GM13976 (cell line): ENCODE measurements around the gene UBQLN1.

Experiments
- DNase-seq: peaks from one replicate; pipeline ENCODE4 v3.0.0; 2012; ENCODE audit warnings: low spot score
- in situ Hi-C: fragments of 300-500 bp; cut with MboI; formaldehyde crosslinking; loops from one replicate; pipeline ENCODE4 v1.12.0; 2022; ENCODE audit warnings: low sequenced_read_pairs, mixed read lengths, inconsistent platforms; ENCODE audit not compliant: unreplicated experiment
- TF ChIP-seq, protein P1 (sequence below): IDR thresholded peaks from 2 replicates; pipeline ENCODE4 v1.5.1; 2012; ENCODE audit warnings: borderline replicate concordance, mild to moderate bottlenecking; ENCODE audit not compliant: insufficient read depth; ENCODE audit errors: extremely low read depth, missing control alignments, control extremely low read depth

Gene UBQLN1

DNA sequence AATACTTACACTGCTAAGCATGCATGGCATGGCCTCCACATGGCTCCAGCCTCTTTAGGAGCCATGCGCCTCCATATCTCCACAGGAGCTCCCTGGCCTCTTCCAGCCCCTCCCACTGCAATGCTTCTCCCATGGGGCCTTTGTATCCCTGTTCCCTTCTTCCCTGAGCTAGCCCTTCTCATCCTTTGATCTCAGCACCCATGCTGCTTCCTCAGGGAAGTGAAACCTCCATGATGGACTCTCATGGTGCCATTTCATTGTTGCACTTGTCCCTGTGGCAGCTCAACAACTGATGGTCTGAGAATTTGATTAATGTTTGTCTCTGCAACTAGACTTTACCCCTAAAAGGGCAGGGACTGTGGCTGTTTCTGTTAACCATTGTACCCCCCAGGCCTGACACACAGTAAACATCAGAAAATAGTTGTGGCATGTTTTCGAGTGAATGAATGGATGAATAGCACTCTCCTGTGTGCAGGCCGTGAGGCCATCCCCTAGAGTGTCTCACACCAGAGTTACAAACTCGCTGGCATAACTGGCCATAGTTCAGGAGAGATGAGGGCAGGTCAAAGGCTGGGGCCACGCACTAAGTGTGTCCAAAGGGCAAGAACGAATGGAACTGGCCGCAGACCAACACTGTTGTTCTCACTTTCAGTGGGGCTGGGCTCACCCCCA lies 78.2 kb downstream of the UBQLN1 start:
- TF ChIP-seq, protein P1, sequence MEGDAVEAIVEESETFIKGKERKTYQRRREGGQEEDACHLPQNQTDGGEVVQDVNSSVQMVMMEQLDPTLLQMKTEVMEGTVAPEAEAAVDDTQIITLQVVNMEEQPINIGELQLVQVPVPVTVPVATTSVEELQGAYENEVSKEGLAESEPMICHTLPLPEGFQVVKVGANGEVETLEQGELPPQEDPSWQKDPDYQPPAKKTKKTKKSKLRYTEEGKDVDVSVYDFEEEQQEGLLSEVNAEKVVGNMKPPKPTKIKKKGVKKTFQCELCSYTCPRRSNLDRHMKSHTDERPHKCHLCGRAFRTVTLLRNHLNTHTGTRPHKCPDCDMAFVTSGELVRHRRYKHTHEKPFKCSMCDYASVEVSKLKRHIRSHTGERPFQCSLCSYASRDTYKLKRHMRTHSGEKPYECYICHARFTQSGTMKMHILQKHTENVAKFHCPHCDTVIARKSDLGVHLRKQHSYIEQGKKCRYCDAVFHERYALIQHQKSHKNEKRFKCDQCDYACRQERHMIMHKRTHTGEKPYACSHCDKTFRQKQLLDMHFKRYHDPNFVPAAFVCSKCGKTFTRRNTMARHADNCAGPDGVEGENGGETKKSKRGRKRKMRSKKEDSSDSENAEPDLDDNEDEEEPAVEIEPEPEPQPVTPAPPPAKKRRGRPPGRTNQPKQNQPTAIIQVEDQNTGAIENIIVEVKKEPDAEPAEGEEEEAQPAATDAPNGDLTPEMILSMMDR, result no peak
- in situ Hi-C loops, result no loop called here
- no peak for DNase-seq

DNA sequence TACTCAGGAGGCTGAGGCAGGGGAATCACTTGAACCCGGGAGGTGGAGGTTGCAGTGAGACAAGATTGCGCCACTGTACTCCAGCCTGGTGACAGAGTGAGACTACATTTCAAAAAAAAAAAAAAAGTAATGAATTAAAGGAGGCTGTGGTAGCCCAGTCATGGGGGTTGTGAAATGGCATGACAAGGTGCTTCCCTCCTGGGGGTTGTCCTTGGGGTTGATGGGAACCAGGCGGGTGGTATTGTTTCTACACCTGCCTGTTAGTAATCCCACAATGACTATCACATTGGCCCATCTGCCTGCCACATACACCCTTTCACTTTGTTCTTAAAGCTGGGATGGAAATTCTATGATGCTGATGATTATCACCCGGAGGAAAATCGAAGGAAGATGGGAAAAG lies 79.2 kb downstream of the UBQLN1 start:
- DNase-seq, result no peak
- in situ Hi-C loops, result no loop called here
- TF ChIP-seq, protein P1, result no peak

DNA sequence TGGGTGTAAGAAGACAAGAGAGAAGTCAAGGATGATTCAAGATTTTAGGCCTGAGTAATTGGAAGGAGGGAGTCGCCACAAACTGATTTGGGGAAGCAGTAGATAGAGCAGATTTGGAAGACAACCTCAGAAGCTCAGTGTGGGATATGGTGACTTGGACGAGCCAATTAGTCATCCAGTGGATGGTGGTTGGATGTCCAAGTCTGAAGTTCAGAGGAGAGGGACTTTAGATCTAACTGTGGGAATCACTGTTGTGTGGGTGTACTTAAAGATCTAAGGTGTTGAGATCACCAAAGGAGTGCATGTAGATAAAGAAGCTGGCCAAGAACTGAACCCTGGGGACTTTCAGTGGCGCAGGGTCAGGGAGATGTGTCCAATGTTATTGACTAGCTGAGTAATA lies 82.6 kb downstream of the UBQLN1 start:
- no peak for DNase-seq
- in situ Hi-C loops, result no loop called here
- TF ChIP-seq, protein P1, result no peak

DNA sequence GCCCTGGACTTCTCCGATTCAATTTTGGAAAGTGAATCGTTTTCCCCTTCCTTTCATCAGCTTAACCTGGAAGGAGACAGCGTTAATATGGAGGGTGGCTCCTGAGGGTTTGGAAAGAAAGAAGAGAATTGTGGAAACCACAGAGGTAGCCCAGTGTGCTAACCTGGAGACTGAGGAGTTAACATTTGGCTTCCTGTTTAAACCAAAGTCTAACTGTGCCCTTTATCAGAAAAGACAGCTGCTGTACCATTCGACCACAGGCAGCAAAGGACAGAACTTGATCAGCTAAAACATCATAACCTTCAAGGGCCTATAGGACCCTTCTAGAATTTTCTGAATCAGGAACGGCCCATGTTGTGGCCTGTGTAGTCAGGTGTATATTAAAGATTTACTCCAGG lies 84.1 kb downstream of the UBQLN1 start:
- in situ Hi-C loops, result no loop called here
- TF ChIP-seq, protein P1, result no peak
- peak; percentile 41 for DNase-seq

DNA sequence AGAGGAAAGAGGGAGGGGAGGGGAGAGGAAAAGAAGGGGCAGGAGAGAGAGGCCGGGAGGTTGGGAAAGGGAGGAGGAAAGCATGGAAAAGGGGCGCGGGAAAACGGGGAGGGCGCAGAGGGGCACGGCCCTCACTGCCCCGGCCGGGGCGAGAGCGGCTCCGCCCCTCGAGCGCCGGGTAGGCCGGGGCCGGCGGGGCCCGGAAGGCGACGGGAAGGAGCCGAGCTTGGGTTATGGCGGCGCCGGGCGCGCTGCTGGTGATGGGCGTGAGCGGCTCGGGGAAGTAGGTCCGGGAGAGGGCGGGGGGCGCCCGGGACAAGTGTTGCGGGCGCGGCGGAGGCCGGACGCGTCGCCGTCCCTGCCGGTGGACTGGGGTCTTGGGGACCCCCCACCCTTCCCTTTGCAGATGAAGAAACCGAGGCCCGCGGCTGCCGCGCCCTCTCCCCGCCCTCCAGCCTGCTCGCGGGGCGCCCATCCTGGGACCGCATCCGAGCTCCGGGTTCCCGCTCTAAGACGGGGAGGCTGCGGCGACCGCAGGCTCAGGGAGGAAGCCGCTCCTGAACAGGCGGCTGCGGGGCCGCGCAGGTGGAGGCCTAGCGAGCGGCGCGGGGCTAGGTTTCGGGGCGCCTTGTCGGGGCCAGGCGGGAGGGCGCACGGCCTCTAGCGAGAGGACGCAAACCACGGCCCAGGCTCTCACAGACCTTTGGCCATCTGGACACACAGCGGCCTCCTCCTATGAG lies 84.6 kb downstream of the UBQLN1 start, which contains the start of gene IDNK:
Gene IDNK (plus strand): TSS at position 205 of the 740 bp plus-strand sequence. CDS start 29 bp downstream, at position 234.
- peak; percentile 85 for DNase-seq
- in situ Hi-C loops, result no loop called here
- TF ChIP-seq, protein P1, result no peak

DNA sequence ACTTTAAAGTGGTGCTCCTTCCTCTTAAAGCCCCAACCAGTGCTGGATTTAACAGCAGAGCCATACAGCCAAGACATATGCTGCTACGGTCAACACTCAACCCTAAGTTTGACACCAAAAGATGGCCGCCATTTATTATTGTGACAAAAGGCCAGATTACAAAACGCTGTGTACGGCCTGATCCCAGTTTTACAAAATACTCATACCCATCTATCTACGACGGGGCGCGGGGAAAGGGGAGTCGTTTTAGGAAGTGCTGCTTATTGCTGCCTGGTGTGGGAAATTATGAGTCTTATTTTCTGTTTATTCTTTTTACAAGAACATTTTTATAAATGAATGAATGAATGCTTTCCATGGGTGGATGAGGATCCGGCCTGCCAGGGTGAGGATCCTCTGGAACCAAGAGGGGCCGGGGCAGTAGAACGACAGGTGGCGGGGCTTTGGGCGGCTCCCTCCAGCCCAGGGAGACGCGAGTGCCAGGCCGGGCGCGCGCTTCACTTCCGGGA lies 85.3 kb downstream of the UBQLN1 start:
- TF ChIP-seq, protein P1, result no peak
- in situ Hi-C loops, result no loop called here
- DNase-seq, result peak; percentile 41
